ENCODE measurements around the gene ATMIN.

ATMIN gene

DNA sequence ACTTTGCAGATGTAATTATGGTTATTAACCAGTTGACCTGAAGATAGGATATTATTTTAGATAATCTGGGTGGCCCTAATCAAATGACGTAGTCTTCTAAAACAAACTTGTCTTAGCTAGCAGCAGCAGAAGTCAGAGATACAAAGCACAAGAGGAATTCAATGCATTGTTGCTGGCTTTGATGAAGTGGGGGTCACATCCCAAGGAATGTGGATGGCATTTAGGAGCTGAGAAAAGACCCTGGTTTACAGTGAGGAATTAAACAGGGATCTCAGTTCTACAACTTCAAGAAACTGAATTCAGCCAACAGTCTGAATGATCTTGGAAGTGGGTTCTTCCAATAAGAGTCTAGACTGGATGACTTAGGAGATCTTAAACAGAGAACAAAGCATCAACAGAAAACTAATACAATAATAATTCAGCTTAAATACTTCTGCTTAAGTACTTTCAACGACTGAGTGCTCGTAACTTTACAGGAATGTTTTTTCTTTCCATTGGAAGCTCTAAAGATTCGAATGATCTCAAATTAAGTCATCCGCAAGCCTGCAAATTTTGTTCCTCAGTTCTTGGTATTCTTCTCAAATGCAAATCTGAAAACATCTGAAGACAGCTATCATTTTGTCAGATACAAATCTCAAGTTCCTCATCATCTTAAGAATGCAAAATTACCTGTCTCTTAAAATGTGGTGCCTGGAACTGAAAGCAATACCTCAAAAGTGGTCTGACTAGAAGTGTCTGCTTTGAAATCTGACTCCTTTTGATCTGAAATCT lies 38.1 kb downstream of the ATMIN start:
- H3K9ac ChIP-seq (ENCODE audit: low read length): no peak overlapping the region

DNA sequence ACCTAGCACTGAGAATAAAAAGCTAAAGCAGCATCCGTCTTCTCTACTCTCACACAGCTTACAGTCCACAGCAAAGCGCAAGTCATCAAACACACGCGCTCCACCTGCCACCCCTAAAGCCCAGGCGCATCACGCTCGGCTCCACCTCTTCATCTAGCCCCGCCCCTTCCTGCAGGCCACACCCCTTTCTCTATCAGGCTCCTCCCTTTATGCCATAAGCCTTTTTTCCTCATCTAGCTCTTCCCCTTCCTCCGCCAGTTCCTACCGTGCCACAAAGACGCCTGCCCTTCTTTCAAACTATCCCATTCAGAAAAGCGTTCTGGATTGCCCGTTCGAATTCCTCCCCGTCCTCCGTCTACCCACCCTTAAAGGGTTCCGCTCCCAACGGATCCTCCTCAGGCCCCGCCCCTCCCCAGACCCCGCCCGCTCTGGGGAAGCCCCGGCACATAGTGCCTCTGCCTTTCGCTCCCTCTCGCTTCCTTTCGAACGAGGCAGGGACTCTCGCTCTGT lies 41.0 kb downstream of the ATMIN start:
- peak; percentile 95 for DNase-seq (ENCODE audit: low read depth)
- Histone ChIP-seq H3K27me3 (replicated peaks; ENCODE audit: control insufficient read depth, insufficient read depth, low read length) (no peaks in the 10 kb centered on the region), H3K4me1 (ENCODE audit: control insufficient read depth, insufficient read depth, low read length) (peaks cover 7% of the 10 kb centered on the region), H3K4me3 (ENCODE audit: low read length) (peak overlapping the region; percentile 95), H3K9ac (ENCODE audit: low read length) (peak overlapping the region; percentile 95), H3K36me3 (ENCODE audit: control insufficient read depth, insufficient read depth, low read length, severe bottlenecking) (peaks cover 6% of the 10 kb centered on the region), H3K9me3 (ENCODE audit: control insufficient read depth, low read length) (no peaks in the 10 kb centered on the region)

More for the DNA sequence above, 38.1 kb downstream of the ATMIN start:
- DNase-seq (ENCODE audit: low read depth): no peak
- H3K4me3 ChIP-seq (ENCODE audit: low read length): no peak overlapping the region
- no peaks in the 10 kb centered on the region for H3K36me3 ChIP-seq (ENCODE audit: control insufficient read depth, insufficient read depth, low read length, severe bottlenecking)
- no peaks in the 10 kb centered on the region for H3K9me3 ChIP-seq (ENCODE audit: control insufficient read depth, low read length)
- no peaks in the 10 kb centered on the region for H3K27me3 ChIP-seq (replicated peaks; ENCODE audit: control insufficient read depth, insufficient read depth, low read length)
- peaks cover 7% of the 10 kb centered on the region for H3K4me1 ChIP-seq (ENCODE audit: control insufficient read depth, insufficient read depth, low read length)

DNA sequence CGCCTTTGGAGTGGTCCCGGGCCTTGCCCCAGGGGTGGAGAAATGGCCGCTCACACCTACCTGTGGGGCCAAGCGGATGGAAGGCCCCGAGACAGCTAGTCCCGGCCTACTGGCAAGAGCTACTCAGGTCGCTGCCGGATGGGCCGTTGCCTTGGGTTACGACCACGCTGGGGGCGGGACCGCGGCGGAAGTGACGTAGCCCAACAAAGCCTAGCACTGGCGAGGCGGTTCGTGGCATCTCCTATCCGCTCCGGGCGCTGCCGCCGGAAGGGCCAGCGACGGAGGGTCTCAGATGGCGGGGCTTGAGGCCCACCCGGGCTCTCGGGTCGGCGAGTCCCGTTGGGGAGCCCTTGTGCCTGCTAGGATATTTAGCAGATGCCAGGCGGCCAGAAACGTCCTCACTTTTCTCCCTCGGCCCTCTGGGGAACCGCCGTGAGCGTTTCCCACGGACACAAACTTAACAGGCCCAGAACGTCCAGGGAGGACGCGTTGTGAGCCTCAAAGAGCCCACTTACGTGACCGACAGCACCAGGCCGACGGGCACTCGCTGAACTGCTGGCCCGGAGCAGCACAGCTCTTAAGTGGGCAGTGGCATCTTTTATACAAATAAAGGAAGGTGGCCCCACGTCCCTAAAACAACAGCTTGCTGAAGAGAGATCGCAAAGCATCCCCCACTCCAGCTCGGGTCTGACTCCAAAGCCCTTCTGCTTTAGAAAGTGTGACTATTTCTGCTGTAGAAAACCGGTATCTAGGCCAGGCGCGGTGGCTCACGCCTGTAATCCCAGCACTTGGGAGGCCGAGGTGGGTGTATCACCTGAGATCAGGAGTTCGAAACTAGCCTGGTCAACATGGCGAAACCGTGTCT lies 41.7 kb downstream of the ATMIN start, which contains the start of gene C16orf46:
TSS of gene C16orf46 (minus strand) at position 163 of the 865 bp plus-strand sequence. CDS start 13,283 bp downstream, outside the sequence.
- peak; percentile 98 for DNase-seq (ENCODE audit: low read depth)
- Histone ChIP-seq H3K9me3 (ENCODE audit: control insufficient read depth, low read length) (no peaks in the 10 kb centered on the region), H3K4me3 (ENCODE audit: low read length) (peak within 1 kb of the TSS; percentile 95), H3K36me3 (ENCODE audit: control insufficient read depth, insufficient read depth, low read length, severe bottlenecking) (peaks cover 9% of the 10 kb centered on the region), H3K4me1 (ENCODE audit: control insufficient read depth, insufficient read depth, low read length) (peaks cover 7% of the 10 kb centered on the region), H3K9ac (ENCODE audit: low read length) (peak within 1 kb of the TSS; percentile 95), H3K27me3 (replicated peaks; ENCODE audit: control insufficient read depth, insufficient read depth, low read length) (no peaks in the 10 kb centered on the region)

DNA sequence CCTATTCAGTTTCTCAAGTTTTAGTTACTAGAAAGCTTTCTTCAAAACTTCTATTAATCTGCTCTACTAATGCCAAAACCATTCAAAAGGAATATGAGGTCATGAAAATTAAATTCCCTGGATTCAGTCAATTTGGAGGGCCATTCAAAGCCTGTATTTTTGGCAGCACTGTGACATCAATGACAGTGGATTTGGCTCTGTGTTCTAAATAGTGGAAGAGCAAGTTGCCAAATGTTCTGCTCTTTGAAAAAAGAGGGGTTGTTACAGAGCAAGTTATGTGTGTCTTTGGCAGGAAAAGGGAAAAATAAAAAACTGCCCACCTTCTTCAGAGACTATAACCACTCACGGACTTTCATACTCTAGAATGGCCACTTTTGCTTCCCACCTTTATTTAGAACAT lies 44.6 kb downstream of the ATMIN start:
- Histone ChIP-seq H3K9me3 (ENCODE audit: control insufficient read depth, low read length) (no peaks in the 10 kb centered on the region), H3K27me3 (replicated peaks; ENCODE audit: control insufficient read depth, insufficient read depth, low read length) (no peaks in the 10 kb centered on the region)
- DNase-seq (ENCODE audit: low read depth): no peak

DNA sequence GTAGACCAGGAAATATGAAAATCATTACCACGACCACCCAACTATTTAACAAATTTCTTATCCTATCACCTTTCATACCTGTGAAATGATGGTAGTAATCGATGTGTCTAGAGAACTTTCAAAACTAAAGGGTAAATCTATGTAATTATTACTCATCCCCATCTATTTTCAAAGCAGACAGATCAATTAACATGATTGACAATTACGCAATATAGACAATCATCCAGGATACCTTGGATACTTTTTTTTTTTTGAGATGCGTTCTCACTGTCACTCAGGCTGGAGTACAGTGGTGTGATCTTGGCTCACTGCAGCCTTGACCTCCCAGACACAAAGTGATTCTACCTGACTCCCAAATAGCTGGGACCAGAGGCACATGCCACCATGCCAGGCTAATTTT lies 45.4 kb downstream of the ATMIN start:
- H3K27me3 ChIP-seq (replicated peaks; ENCODE audit: control insufficient read depth, insufficient read depth, low read length): no peaks in the 10 kb centered on the region
- peaks cover 27% of the 10 kb centered on the region for H3K36me3 ChIP-seq (ENCODE audit: control insufficient read depth, insufficient read depth, low read length, severe bottlenecking)
- DNase-seq (ENCODE audit: low read depth): no peak
- H3K9ac ChIP-seq (ENCODE audit: low read length): no peak overlapping the region
- H3K9me3 ChIP-seq (ENCODE audit: control insufficient read depth, low read length): no peaks in the 10 kb centered on the region
- H3K4me1 ChIP-seq (ENCODE audit: control insufficient read depth, insufficient read depth, low read length): peaks cover 7% of the 10 kb centered on the region
- H3K4me3 ChIP-seq (ENCODE audit: low read length): no peak overlapping the region

More for the DNA sequence above, 44.6 kb downstream of the ATMIN start:
- Histone ChIP-seq H3K4me1 (ENCODE audit: control insufficient read depth, insufficient read depth, low read length) (peaks cover 7% of the 10 kb centered on the region), H3K36me3 (ENCODE audit: control insufficient read depth, insufficient read depth, low read length, severe bottlenecking) (peaks cover 24% of the 10 kb centered on the region), H3K4me3 (ENCODE audit: low read length) (no peak overlapping the region), H3K9ac (ENCODE audit: low read length) (no peak overlapping the region)

DNA sequence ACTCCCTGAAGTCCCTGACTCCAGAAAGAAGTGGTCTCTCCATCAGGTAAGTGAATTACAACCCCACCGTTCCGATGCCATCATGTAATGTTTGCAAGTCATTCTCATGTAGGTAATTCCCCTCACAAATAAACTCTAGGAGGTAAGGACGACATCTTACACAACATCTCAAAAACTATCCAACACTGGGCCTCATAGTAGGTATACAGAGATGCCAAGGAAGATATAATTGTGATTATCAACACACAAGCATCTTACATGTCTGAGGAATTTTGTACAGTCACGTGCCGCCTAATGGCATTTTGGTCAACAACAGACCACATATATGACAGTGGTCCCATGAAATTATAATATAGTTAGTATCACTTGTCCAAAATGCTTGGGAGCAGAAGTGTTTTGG lies 53.2 kb downstream of the ATMIN start:
- no peak for DNase-seq (ENCODE audit: low read depth)
- Histone ChIP-seq H3K36me3 (ENCODE audit: control insufficient read depth, insufficient read depth, low read length, severe bottlenecking) (peaks cover 53% of the 10 kb centered on the region), H3K27me3 (replicated peaks; ENCODE audit: control insufficient read depth, insufficient read depth, low read length) (no peaks in the 10 kb centered on the region), H3K9me3 (ENCODE audit: control insufficient read depth, low read length) (no peaks in the 10 kb centered on the region), H3K4me3 (ENCODE audit: low read length) (no peak overlapping the region), H3K9ac (ENCODE audit: low read length) (no peak overlapping the region), H3K4me1 (ENCODE audit: control insufficient read depth, insufficient read depth, low read length) (no peaks in the 10 kb centered on the region)

DNA sequence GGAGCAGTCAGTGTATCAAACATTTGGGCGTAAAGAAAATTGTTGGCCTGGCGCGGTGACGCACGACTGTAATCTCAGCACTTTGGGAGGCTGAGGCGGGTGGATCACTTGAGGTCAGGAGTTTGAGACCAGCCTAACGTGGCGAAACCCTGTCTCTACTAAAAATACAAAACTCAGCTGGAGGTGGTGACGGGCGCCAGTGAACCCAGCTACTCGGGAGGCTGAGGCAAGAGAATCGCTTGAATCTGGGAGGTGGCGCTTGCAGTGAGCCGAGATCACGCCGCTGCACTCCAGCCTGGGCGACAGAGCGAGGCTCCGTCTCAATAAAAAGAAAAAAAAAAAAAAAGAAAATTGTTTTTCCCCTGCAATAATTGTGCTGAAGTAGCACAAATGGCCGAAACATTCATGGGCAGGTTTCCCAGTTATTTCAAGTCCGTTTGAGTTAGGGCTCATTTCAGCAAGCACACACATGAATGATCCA lies 59.2 kb downstream of the ATMIN start:
- peak overlapping the region; percentile 93 for H3K4me3 ChIP-seq (ENCODE audit: low read length)
- peaks cover 7% of the 10 kb centered on the region for H3K4me1 ChIP-seq (ENCODE audit: control insufficient read depth, insufficient read depth, low read length)
- H3K36me3 ChIP-seq (ENCODE audit: control insufficient read depth, insufficient read depth, low read length, severe bottlenecking): peaks cover 10% of the 10 kb centered on the region
- H3K9me3 ChIP-seq (ENCODE audit: control insufficient read depth, low read length): no peaks in the 10 kb centered on the region
- H3K27me3 ChIP-seq (replicated peaks; ENCODE audit: control insufficient read depth, insufficient read depth, low read length): no peaks in the 10 kb centered on the region
- H3K9ac ChIP-seq (ENCODE audit: low read length): peak overlapping the region; percentile 93
- peak; percentile 43 for DNase-seq (ENCODE audit: low read depth)

DNA sequence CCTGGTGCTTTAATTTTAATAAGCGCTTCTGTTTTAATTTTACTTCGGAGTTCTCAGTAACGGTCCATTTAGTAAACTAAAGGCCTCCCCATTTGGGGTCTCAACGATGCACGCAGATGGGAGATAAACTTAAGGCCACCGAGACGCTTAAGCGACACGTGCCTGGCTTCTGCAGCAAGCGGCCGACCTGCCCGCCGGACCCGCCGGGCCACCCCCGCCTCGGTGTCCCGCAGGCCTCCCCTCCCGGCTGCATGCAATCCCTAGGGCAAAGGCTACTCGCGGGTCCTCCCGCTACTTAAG lies 60.0 kb downstream of the ATMIN start:
- Histone ChIP-seq H3K4me1 (ENCODE audit: control insufficient read depth, insufficient read depth, low read length) (peaks cover 7% of the 10 kb centered on the region), H3K36me3 (ENCODE audit: control insufficient read depth, insufficient read depth, low read length, severe bottlenecking) (peaks cover 2% of the 10 kb centered on the region), H3K9me3 (ENCODE audit: control insufficient read depth, low read length) (no peaks in the 10 kb centered on the region), H3K9ac (ENCODE audit: low read length) (peak overlapping the region; percentile 93), H3K27me3 (replicated peaks; ENCODE audit: control insufficient read depth, insufficient read depth, low read length) (no peaks in the 10 kb centered on the region), H3K4me3 (ENCODE audit: low read length) (peak overlapping the region; percentile 93)
- no peak for DNase-seq (ENCODE audit: low read depth)

DNA sequence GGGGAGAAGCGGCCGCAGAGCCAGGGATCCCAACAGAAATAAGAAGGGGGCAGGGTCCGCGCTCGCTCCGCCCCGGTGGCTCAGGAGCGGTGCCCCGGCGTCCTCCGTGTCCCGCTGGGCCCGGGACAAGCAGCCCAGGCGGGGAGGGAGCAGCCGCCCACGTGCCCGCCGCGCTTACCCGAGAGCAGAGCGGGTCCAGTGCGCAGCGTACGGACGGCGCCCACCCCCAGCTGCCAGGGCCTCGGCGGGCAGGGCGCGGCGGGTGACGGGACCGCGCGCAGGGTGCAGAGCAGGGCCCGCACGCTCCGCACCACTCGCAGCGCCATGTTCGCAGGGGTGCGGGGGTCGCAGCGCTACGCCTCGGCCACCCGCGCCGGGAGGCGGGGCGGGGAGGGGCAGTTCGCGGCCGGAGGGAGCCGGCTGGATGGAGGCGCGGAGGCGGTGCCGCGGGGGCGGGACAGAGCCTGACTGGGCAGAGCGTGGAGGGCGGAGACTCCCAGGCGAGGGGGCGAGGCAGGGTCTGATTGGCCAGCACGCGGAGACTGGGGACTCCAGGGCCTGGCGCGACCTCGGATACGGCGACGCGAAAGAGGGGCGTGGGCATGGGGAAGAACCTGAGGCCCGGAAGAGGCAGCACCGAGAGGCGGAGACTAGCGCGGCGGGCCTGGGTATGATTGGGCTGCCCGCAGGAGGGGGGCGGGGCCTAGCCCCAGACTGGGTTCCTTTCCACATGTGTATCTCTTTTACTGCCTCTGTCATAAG lies 60.5 kb downstream of the ATMIN start, which contains the start of gene GCSH:
TSS of gene GCSH (minus strand) at position 443 of the 762 bp plus-strand sequence. CDS start at position 326, 117 bp downstream.
- Histone ChIP-seq H3K4me3 (ENCODE audit: low read length) (peak within 1 kb of the TSS; percentile 93), H3K4me1 (ENCODE audit: control insufficient read depth, insufficient read depth, low read length) (peaks cover 7% of the 10 kb centered on the region), H3K9ac (ENCODE audit: low read length) (peak within 1 kb of the TSS; percentile 93), H3K9me3 (ENCODE audit: control insufficient read depth, low read length) (no peaks in the 10 kb centered on the region), H3K27me3 (replicated peaks; ENCODE audit: control insufficient read depth, insufficient read depth, low read length) (no peaks in the 10 kb centered on the region), H3K36me3 (ENCODE audit: control insufficient read depth, insufficient read depth, low read length, severe bottlenecking) (no peaks in the 10 kb centered on the region)
- DNase-seq (ENCODE audit: low read depth): peak; percentile 100

DNA sequence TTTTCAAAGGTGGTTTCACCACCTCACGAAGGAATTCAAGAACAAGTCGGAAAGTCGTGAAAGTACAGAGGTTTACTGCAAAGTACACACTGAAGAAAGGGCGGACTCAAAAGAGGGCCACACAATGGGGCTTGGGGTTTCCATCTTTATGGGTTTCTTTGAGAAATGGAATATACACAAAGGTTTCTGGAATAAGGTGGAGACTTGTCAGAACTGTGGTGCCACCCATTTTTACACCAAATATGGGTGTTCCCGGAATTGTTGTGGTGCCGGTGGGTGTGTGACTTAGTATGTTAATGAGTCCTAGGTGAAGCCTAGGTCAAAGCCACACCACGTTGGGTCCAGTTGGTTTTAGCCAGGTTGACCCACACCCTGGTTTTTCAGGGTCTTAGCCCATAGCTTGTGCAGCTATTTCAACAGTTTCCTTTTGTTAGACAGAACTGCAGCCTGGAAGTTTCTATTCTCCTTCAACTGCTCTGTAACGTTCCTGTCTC lies 61.1 kb downstream of the ATMIN start:
- peaks cover 7% of the 10 kb centered on the region for H3K4me1 ChIP-seq (ENCODE audit: control insufficient read depth, insufficient read depth, low read length)
- no peaks in the 10 kb centered on the region for H3K36me3 ChIP-seq (ENCODE audit: control insufficient read depth, insufficient read depth, low read length, severe bottlenecking)
- H3K9ac ChIP-seq (ENCODE audit: low read length): no peak overlapping the region
- no peaks in the 10 kb centered on the region for H3K9me3 ChIP-seq (ENCODE audit: control insufficient read depth, low read length)
- DNase-seq (ENCODE audit: low read depth): no peak
- peak overlapping the region; percentile 71 for H3K4me3 ChIP-seq (ENCODE audit: low read length)
- H3K27me3 ChIP-seq (replicated peaks; ENCODE audit: control insufficient read depth, insufficient read depth, low read length): no peaks in the 10 kb centered on the region

Data from adipocyte (in vitro differentiated cells).